Tibial nerve (tissue), 4 donors: ENCODE measurements around the gene AMOT.

Experiments used
- EP300 ChIP-seq, 2 donors: sonication (generic); formaldehyde crosslinking; IDR thresholded peaks; one replicate each; pipeline ENCODE4 v1.6.1; 2017; ENCODE audit warnings: antibody characterized with exemption in 2 of 2, mild to moderate bottlenecking in 1 of 2
- POLR2A ChIP-seq, 2 donors: fragments of 450-650 bp; IDR thresholded peaks; one replicate each; pipeline ENCODE4 v1.6.1; 2017; ENCODE audit warnings: antibody characterized with exemption in 2 of 2, mild to moderate bottlenecking in 2 of 2, moderate library complexity in 2 of 2
- TF ChIP-seq, protein P1 (sequence below), 5 experiments: fragments of 200-600 bp in 3 of 5; fragments of 450-650 bp in 2 of 5; sonication (generic) in 3 of 5; IDR thresholded peaks; one replicate each; pipeline ENCODE4 v1.5.1; 2016 to 2019; ENCODE audit warnings: antibody characterized with exemption in 5 of 5, mild to moderate bottlenecking in 3 of 5, moderate library complexity in 2 of 5

DNA sequence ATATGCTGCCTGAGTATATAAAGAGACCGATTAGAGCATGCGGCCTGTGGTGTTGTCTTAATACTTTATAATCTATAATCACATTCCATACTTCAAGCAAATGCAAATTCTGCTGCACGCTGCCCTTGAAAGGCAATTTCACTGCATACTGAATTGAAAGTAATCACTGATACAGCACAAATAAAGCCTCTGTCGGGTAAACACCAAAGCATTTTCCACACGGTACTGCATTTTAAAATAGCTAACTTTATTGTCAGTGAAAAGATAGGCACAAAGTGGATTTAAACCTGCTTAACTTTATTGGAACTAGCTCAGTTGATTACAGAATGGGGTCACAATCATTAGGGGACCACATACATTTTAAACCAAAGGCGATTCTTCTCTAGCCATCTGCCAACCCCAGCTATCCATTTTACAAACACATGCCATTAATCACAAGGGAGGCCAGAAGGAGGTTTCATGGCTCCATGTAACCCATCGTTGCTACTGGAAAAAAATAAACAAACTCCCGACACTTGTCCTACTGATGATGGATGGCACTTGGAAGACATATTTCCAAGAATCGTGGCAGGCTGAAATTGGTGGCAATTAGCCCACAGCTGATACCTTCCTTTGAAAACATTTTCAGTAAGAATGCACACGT is 65.9 kb downstream of the AMOT start:
- TF ChIP-seq POLR2A (IDR thresholded peaks at IDR 0.05): no peak
- TF ChIP-seq, protein P1, sequence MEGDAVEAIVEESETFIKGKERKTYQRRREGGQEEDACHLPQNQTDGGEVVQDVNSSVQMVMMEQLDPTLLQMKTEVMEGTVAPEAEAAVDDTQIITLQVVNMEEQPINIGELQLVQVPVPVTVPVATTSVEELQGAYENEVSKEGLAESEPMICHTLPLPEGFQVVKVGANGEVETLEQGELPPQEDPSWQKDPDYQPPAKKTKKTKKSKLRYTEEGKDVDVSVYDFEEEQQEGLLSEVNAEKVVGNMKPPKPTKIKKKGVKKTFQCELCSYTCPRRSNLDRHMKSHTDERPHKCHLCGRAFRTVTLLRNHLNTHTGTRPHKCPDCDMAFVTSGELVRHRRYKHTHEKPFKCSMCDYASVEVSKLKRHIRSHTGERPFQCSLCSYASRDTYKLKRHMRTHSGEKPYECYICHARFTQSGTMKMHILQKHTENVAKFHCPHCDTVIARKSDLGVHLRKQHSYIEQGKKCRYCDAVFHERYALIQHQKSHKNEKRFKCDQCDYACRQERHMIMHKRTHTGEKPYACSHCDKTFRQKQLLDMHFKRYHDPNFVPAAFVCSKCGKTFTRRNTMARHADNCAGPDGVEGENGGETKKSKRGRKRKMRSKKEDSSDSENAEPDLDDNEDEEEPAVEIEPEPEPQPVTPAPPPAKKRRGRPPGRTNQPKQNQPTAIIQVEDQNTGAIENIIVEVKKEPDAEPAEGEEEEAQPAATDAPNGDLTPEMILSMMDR (IDR thresholded peaks at IDR 0.05): no peak
- no peak for TF ChIP-seq EP300 (IDR thresholded peaks at IDR 0.05)
